ENCODE measurements around the gene DMD.

Gene DMD

GRCh38 chrX:31931225-31931624 lies 1280.1 kb downstream of the DMD start:
- no peaks in the 10 kb centered on the region for H3K9me3 ChIP-seq
- no peak overlapping the region for H3K4me3 ChIP-seq (ENCODE audit: low read depth, low read length)
- TF ChIP-seq CTCF (IDR thresholded peaks at IDR 0.05; ENCODE audit: low read depth, low read length): no peak
- H3K4me1 ChIP-seq: no peaks in the 10 kb centered on the region
- no peaks in the 10 kb centered on the region for H3K27me3 ChIP-seq
- no peaks in the 10 kb centered on the region for H3K36me3 ChIP-seq
- DNase-seq: no peak

GRCh38 chrX:31929366-31929765 lies 1282.0 kb downstream of the DMD start:
- no peak for DNase-seq
- no peaks in the 10 kb centered on the region for H3K4me1 ChIP-seq
- H3K36me3 ChIP-seq: no peaks in the 10 kb centered on the region
- no peak for TF ChIP-seq CTCF (IDR thresholded peaks at IDR 0.05; ENCODE audit: low read depth, low read length)
- H3K9me3 ChIP-seq: no peaks in the 10 kb centered on the region
- H3K4me3 ChIP-seq (ENCODE audit: low read depth, low read length): no peak overlapping the region
- H3K27me3 ChIP-seq: no peaks in the 10 kb centered on the region

GRCh38 chrX:31921236-31921635 lies 1290.1 kb downstream of the DMD start:
- Histone ChIP-seq H3K4me1 (no peaks in the 10 kb centered on the region), H3K4me3 (ENCODE audit: low read depth, low read length) (no peak overlapping the region), H3K36me3 (no peaks in the 10 kb centered on the region), H3K27me3 (no peaks in the 10 kb centered on the region), H3K9me3 (no peaks in the 10 kb centered on the region)
- no peak for DNase-seq
- TF ChIP-seq CTCF (IDR thresholded peaks at IDR 0.05; ENCODE audit: low read depth, low read length): no peak

- Histone ChIP-seq H3K9me3 (no peaks in the 10 kb centered on the region), H3K4me3 (ENCODE audit: low read depth, low read length) (no peak overlapping the region), H3K27me3 (no peaks in the 10 kb centered on the region), H3K36me3 (no peaks in the 10 kb centered on the region), H3K4me1 (no peaks in the 10 kb centered on the region)
- DNase-seq: no peak
- no peak for TF ChIP-seq CTCF (IDR thresholded peaks at IDR 0.05; ENCODE audit: low read depth, low read length)
Measured at GRCh38 chrX:31909850-31910572, 1301.3 kb downstream of the DMD start.

- TF ChIP-seq CTCF (IDR thresholded peaks at IDR 0.05; ENCODE audit: low read depth, low read length): no peak
- DNase-seq: no peak
- Histone ChIP-seq H3K4me3 (ENCODE audit: low read depth, low read length) (no peak overlapping the region), H3K4me1 (no peaks in the 10 kb centered on the region), H3K27me3 (no peaks in the 10 kb centered on the region), H3K9me3 (no peaks in the 10 kb centered on the region), H3K36me3 (no peaks in the 10 kb centered on the region)
Measured at GRCh38 chrX:31894152-31894551, 1317.2 kb downstream of the DMD start.

- TF ChIP-seq CTCF (IDR thresholded peaks at IDR 0.05; ENCODE audit: low read depth, low read length): no peak
- DNase-seq: no peak
- H3K4me1 ChIP-seq: no peaks in the 10 kb centered on the region
- H3K9me3 ChIP-seq: no peaks in the 10 kb centered on the region
- no peaks in the 10 kb centered on the region for H3K27me3 ChIP-seq
- no peak overlapping the region for H3K4me3 ChIP-seq (ENCODE audit: low read depth, low read length)
- no peaks in the 10 kb centered on the region for H3K36me3 ChIP-seq
Measured at GRCh38 chrX:31893525-31893924, 1317.8 kb downstream of the DMD start.

Measured in BE2C (cell line).